Renal pelvis (tissue), 4 donors: ENCODE measurements around the gene SUSD1. TPM values are rescaled to one million over a fixed set of nuclear protein-coding genes. Genes with fewer than 3 reads are reported as not detected.
A peak's percentile ranks its signal among the peaks of the same experiment; 100 is the strongest.

Experiments used
- DNase-seq: peaks from one replicate; pipeline ENCODE4 v3.0.0-alpha.2; 2013
- polyA plus RNA-seq, 3 donors: library from polyadenylated mRNA; unstranded; fragments of 120-200 nt; gene quantifications; one replicate each; pipeline ENCODE4 v1.2.1, GENCODE V29; 2013; ENCODE audit not compliant: insufficient read length in 3 of 3

SUSD1 gene
- polyA plus RNA-seq, 3 donors: 31.7 to 41.4 (median 35.1) TPM

- no peak for DNase-seq
Observed at GRCh38 chr9:112013266-112013665, 161.8 kb downstream of the SUSD1 start.

- DNase-seq: no peak
Observed at GRCh38 chr9:112012026-112012902, 162.8 kb downstream of the SUSD1 start.

- DNase-seq: no peak
Observed at GRCh38 chr9:112011051-112011620, 164.0 kb downstream of the SUSD1 start.

- DNase-seq: no peak
Observed at GRCh38 chr9:112010537-112010936, 164.6 kb downstream of the SUSD1 start.

GRCh38 chr9:112009656-112010055 lies 165.4 kb downstream of the SUSD1 start:
- no peak for DNase-seq

GRCh38 chr9:112007575-112008240 lies 167.4 kb downstream of the SUSD1 start:
- no peak for DNase-seq

GRCh38 chr9:112006361-112007020 lies 168.6 kb downstream of the SUSD1 start:
- DNase-seq: no peak

GRCh38 chr9:112005939-112006338 lies 169.2 kb downstream of the SUSD1 start:
- DNase-seq: no peak

GRCh38 chr9:112003538-112003937 lies 171.6 kb downstream of the SUSD1 start:
- DNase-seq: no peak

- DNase-seq: no peak
Observed at GRCh38 chr9:112002847-112003457, 172.1 kb downstream of the SUSD1 start.

GRCh38 chr9:112002131-112002846 lies 172.8 kb downstream of the SUSD1 start:
- DNase-seq: no peak

- no peak for DNase-seq
Observed at GRCh38 chr9:112000743-112001142, 174.4 kb downstream of the SUSD1 start.

GRCh38 chr9:111999319-111999718 lies 175.8 kb downstream of the SUSD1 start:
- DNase-seq: no peak

- DNase-seq: no peak
Observed at GRCh38 chr9:111997831-111998230, 177.3 kb downstream of the SUSD1 start.

GRCh38 chr9:111994831-111995458 lies 180.2 kb downstream of the SUSD1 start:
- peak; percentile 33 for DNase-seq

- DNase-seq: no peak
Observed at GRCh38 chr9:111993319-111993718, 181.8 kb downstream of the SUSD1 start.

GRCh38 chr9:111992523-111992922 lies 182.6 kb downstream of the SUSD1 start:
- no peak for DNase-seq

GRCh38 chr9:111991179-111991578 lies 183.9 kb downstream of the SUSD1 start:
- no peak for DNase-seq
